Measurements from ENCODE around the gene ALAS1.

DNA sequence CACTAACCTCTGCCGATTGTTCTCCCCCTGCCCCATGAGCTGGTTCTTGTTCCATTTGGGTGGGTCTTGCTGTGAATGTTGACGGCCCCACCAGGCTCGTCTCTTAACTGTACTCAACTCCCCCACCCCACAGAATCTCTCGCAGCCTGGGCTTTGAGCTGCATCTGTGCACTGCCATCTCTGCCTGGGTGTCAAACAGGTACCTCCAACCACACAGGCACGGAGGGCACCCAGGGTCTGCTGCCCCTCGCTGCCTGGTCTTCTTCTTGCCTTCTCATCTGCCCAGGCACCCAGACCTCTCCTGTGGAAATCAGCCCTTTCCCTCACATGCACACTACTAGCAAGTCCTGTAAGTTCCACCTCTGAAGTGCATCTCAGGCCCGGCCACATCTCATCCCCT, 17.4 kb downstream of the ALAS1 start:
- TF ChIP-seq, protein P1, sequence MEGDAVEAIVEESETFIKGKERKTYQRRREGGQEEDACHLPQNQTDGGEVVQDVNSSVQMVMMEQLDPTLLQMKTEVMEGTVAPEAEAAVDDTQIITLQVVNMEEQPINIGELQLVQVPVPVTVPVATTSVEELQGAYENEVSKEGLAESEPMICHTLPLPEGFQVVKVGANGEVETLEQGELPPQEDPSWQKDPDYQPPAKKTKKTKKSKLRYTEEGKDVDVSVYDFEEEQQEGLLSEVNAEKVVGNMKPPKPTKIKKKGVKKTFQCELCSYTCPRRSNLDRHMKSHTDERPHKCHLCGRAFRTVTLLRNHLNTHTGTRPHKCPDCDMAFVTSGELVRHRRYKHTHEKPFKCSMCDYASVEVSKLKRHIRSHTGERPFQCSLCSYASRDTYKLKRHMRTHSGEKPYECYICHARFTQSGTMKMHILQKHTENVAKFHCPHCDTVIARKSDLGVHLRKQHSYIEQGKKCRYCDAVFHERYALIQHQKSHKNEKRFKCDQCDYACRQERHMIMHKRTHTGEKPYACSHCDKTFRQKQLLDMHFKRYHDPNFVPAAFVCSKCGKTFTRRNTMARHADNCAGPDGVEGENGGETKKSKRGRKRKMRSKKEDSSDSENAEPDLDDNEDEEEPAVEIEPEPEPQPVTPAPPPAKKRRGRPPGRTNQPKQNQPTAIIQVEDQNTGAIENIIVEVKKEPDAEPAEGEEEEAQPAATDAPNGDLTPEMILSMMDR (IDR thresholded peaks at IDR 0.05): no peak
- TF ChIP-seq POLR2A (IDR thresholded peaks at IDR 0.05): no peak
- no peak for TF ChIP-seq EP300 (IDR thresholded peaks at IDR 0.05)

All from ovary (tissue), 3 donors.